ENCODE measurements around the gene IFRD2.
A peak's percentile ranks its signal among the peaks of the same experiment; 100 is the strongest.

IFRD2 gene

GRCh38 chr3:50321336-50322114 is 29.3 kb upstream of the IFRD2 start:
- Histone ChIP-seq H3K27ac (replicated peaks; ENCODE audit: low read length) (peak overlapping the region; percentile 90), H3K27me3 (ENCODE audit: control insufficient read depth in 3 of 3, insufficient read depth in 3 of 3, low read depth in 1 of 3, low read length in 3 of 3) (no peaks in the 10 kb centered on the region), H3K4me2 (ENCODE audit: insufficient read depth, low read length, poor library complexity, severe bottlenecking) (peak overlapping the region; percentile 95), H2BK5ac (ENCODE audit: low read length) (peak overlapping the region; percentile 98), H4K91ac (ENCODE audit: low read depth, low read length, poor library complexity) (peak overlapping the region; percentile 90), H3K9ac (ENCODE audit: low read depth, low read length, poor library complexity) (peak overlapping the region; percentile 82), H2BK15ac (ENCODE audit: low read length) (peak overlapping the region; percentile 99), H3K14ac (ENCODE audit: low read length) (peak overlapping the region; percentile 39), H3K79me1 (ENCODE audit: low read depth, low read length) (peaks cover 29% of the 10 kb centered on the region), H3K4ac (ENCODE audit: low read length) (peak overlapping the region; percentile 66), H2BK120ac (ENCODE audit: low read depth, low read length) (peak overlapping the region; percentile 99), H4K8ac (ENCODE audit: low read depth, low read length) (no peak overlapping the region), H2AK5ac (ENCODE audit: low read depth, low read length) (peak overlapping the region; percentile 90), H2AFZ (ENCODE audit: low read length) (peak overlapping the region; percentile 99), H3K36me3 (replicated peaks in 1 of 2; ENCODE audit: control insufficient read depth in 2 of 2, insufficient read depth in 2 of 2, low read length in 2 of 2) (peaks cover 43 to 64% of the 10 kb centered on the region in 2 donors), H3K23ac (ENCODE audit: low read depth, low read length, poor library complexity) (peak overlapping the region; percentile 97), H3K4me1 (ENCODE audit: control insufficient read depth in 2 of 2, insufficient read depth in 1 of 2, low read depth in 1 of 2, low read length in 2 of 2) (peaks cover 27 to 39% of the 10 kb centered on the region in 2 donors), H3K9me3 (replicated peaks in 1 of 2; ENCODE audit: control insufficient read depth in 2 of 2, insufficient read depth in 1 of 2, low read depth in 1 of 2, low read length in 2 of 2) (peaks cover 0 to 2% of the 10 kb centered on the region in 2 donors), H3K18ac (ENCODE audit: low read length) (peak overlapping the region; percentile 99), H3K4me3 (ENCODE audit: low read length in 2 of 2) (peak overlapping the region; percentile 61 to 84), H2BK12ac (ENCODE audit: low read length) (no peak overlapping the region)
- DNase-seq (ENCODE audit: low spot score): peak; percentile 94
- no CpG with 5 or more reads among the region's 59 CpGs for WGBS, 2 donors (ENCODE audit: extremely low coverage in 2 of 2, insufficient read length in 2 of 2, insufficient replicate concordance in 1 of 2)

GRCh38 chr3:50320853-50321335 is 28.7 kb upstream of the IFRD2 start:
- peak overlapping the region; percentile 90 for H2BK15ac ChIP-seq (ENCODE audit: low read length)
- H2BK120ac ChIP-seq (ENCODE audit: low read depth, low read length): peak overlapping the region; percentile 99
- no peak overlapping the region for H4K91ac ChIP-seq (ENCODE audit: low read depth, low read length, poor library complexity)
- peak overlapping the region; percentile 90 for H3K27ac ChIP-seq (replicated peaks; ENCODE audit: low read length)
- peaks cover 29% of the 10 kb centered on the region for H3K79me1 ChIP-seq (ENCODE audit: low read depth, low read length)
- no peak overlapping the region for H4K8ac ChIP-seq (ENCODE audit: low read depth, low read length)
- H3K27me3 ChIP-seq (ENCODE audit: control insufficient read depth in 3 of 3, insufficient read depth in 3 of 3, low read depth in 1 of 3, low read length in 3 of 3): no peaks in the 10 kb centered on the region
- no peak overlapping the region for H2BK12ac ChIP-seq (ENCODE audit: low read length)
- H3K36me3 ChIP-seq (replicated peaks in 1 of 2; ENCODE audit: control insufficient read depth in 2 of 2, insufficient read depth in 2 of 2, low read length in 2 of 2): peaks cover 43 to 65% of the 10 kb centered on the region in 2 donors
- H2AK5ac ChIP-seq (ENCODE audit: low read depth, low read length): peak overlapping the region; percentile 93
- peak overlapping the region; percentile 95 for H3K4me2 ChIP-seq (ENCODE audit: insufficient read depth, low read length, poor library complexity, severe bottlenecking)
- H3K9me3 ChIP-seq (replicated peaks in 1 of 2; ENCODE audit: control insufficient read depth in 2 of 2, insufficient read depth in 1 of 2, low read depth in 1 of 2, low read length in 2 of 2): peaks cover 0 to 2% of the 10 kb centered on the region in 2 donors
- peak overlapping the region; percentile 82 for H3K9ac ChIP-seq (ENCODE audit: low read depth, low read length, poor library complexity)
- peak overlapping the region; percentile 97 for H3K23ac ChIP-seq (ENCODE audit: low read depth, low read length, poor library complexity)
- peaks cover 27 to 39% of the 10 kb centered on the region in 2 donors for H3K4me1 ChIP-seq (ENCODE audit: control insufficient read depth in 2 of 2, insufficient read depth in 1 of 2, low read depth in 1 of 2, low read length in 2 of 2)
- H3K4me3 ChIP-seq (ENCODE audit: low read length in 2 of 2): peak overlapping the region; percentile 61 to 84
- no CpG with 5 or more reads among the region's 45 CpGs for WGBS, 2 donors (ENCODE audit: extremely low coverage in 2 of 2, insufficient read length in 2 of 2, insufficient replicate concordance in 1 of 2)
- DNase-seq (ENCODE audit: low spot score): peak; percentile 90
- peak overlapping the region; percentile 99 for H2AFZ ChIP-seq (ENCODE audit: low read length)
- peak overlapping the region; percentile 98 for H2BK5ac ChIP-seq (ENCODE audit: low read length)
- H3K4ac ChIP-seq (ENCODE audit: low read length): no peak overlapping the region
- peak overlapping the region; percentile 99 for H3K18ac ChIP-seq (ENCODE audit: low read length)
- H3K14ac ChIP-seq (ENCODE audit: low read length): no peak overlapping the region

- Histone ChIP-seq H3K23ac (ENCODE audit: low read depth, low read length, poor library complexity) (peak overlapping the region; percentile 56), H3K9ac (ENCODE audit: low read depth, low read length, poor library complexity) (peak overlapping the region; percentile 80), H3K4me2 (ENCODE audit: insufficient read depth, low read length, poor library complexity, severe bottlenecking) (peak overlapping the region; percentile 95), H3K27ac (replicated peaks; ENCODE audit: low read length) (peak overlapping the region; percentile 71), H2BK5ac (ENCODE audit: low read length) (no peak overlapping the region), H3K27me3 (ENCODE audit: control insufficient read depth in 3 of 3, insufficient read depth in 3 of 3, low read depth in 1 of 3, low read length in 3 of 3) (no peaks in the 10 kb centered on the region), H3K14ac (ENCODE audit: low read length) (peak overlapping the region; percentile 57), H3K18ac (ENCODE audit: low read length) (peak overlapping the region; percentile 76), H3K79me1 (ENCODE audit: low read depth, low read length) (peaks cover 33% of the 10 kb centered on the region), H4K91ac (ENCODE audit: low read depth, low read length, poor library complexity) (peak overlapping the region; percentile 94), H3K9me3 (replicated peaks in 1 of 2; ENCODE audit: control insufficient read depth in 2 of 2, insufficient read depth in 1 of 2, low read depth in 1 of 2, low read length in 2 of 2) (peaks cover 0 to 4% of the 10 kb centered on the region in 2 donors), H2AFZ (ENCODE audit: low read length) (no peak overlapping the region), H2BK15ac (ENCODE audit: low read length) (peak overlapping the region; percentile 90), H2AK5ac (ENCODE audit: low read depth, low read length) (peak overlapping the region; percentile 93), H2BK120ac (ENCODE audit: low read depth, low read length) (no peak overlapping the region), H3K4me3 (ENCODE audit: low read length in 2 of 2) (peak overlapping the region; percentile 61 to 84), H4K8ac (ENCODE audit: low read depth, low read length) (peak overlapping the region; percentile 55), H2BK12ac (ENCODE audit: low read length) (peak overlapping the region; percentile 41), H3K36me3 (replicated peaks in 1 of 2; ENCODE audit: control insufficient read depth in 2 of 2, insufficient read depth in 2 of 2, low read length in 2 of 2) (peaks cover 46 to 63% of the 10 kb centered on the region in 2 donors), H3K4ac (ENCODE audit: low read length) (no peak overlapping the region), H3K4me1 (ENCODE audit: control insufficient read depth in 2 of 2, insufficient read depth in 1 of 2, low read depth in 1 of 2, low read length in 2 of 2) (peaks cover 27 to 39% of the 10 kb centered on the region in 2 donors)
- DNase-seq (ENCODE audit: low spot score): no peak
- WGBS, 2 donors (ENCODE audit: extremely low coverage in 2 of 2, insufficient read length in 2 of 2, insufficient replicate concordance in 1 of 2): no CpG with 5 or more reads among the region's 29 CpGs
Measured at GRCh38 chr3:50319894-50320625, 27.8 kb upstream of the IFRD2 start.

Data from neuronal stem cell (in vitro differentiated cells).